ENCODE results near the gene RHOG.
"Not testable (repeated sequence)": the region's sequence is repeated elsewhere in the genome, so short reads cannot be mapped to it uniquely, and the experiment has no call there.

Gene RHOG

GRCh38 chr11:3840870-3841425 is at the start of gene RHOG:
TSS of gene RHOG (minus strand) at chr11:3840959. CDS start at chr11:3828138, 12,821 bp downstream.
- peak in 1 of 2 donors; percentile 97 for DNase-seq (ENCODE audit: low read depth in 2 of 2)

GRCh38 chr11:3890014-3890413 is 49.3 kb upstream of the RHOG start:
- DNase-seq (ENCODE audit: low read depth in 2 of 2), result no peak

- DNase-seq (ENCODE audit: low read depth in 2 of 2), result no peak
These were observed 48.1 kb upstream of the RHOG start for GRCh38 chr11:3888876-3889275.

GRCh38 chr11:3886985-3887384 is 46.2 kb upstream of the RHOG start:
- DNase-seq (ENCODE audit: low read depth in 2 of 2), result no peak

GRCh38 chr11:3885855-3886254 is 45.1 kb upstream of the RHOG start:
- no peak for DNase-seq (ENCODE audit: low read depth in 2 of 2)

GRCh38 chr11:3882655-3883054 is 41.9 kb upstream of the RHOG start:
- DNase-seq (ENCODE audit: low read depth in 2 of 2), result no peak

- DNase-seq (ENCODE audit: low read depth in 2 of 2), result no peak
These were observed 40.0 kb upstream of the RHOG start for GRCh38 chr11:3880724-3881123.

GRCh38 chr11:3879967-3880542 is 39.3 kb upstream of the RHOG start:
- no peak for DNase-seq (ENCODE audit: low read depth in 2 of 2)

- no peak for DNase-seq (ENCODE audit: low read depth in 2 of 2)
These were observed 38.6 kb upstream of the RHOG start for GRCh38 chr11:3879216-3879966.

GRCh38 chr11:3878258-3878584 is 37.5 kb upstream of the RHOG start:
- no peak for DNase-seq (ENCODE audit: low read depth in 2 of 2)

- DNase-seq (ENCODE audit: low read depth in 2 of 2), result no peak
These were observed 36.9 kb upstream of the RHOG start for GRCh38 chr11:3877364-3878257.

GRCh38 chr11:3876613-3877012 is 35.9 kb upstream of the RHOG start:
- DNase-seq (ENCODE audit: low read depth in 2 of 2), result no peak

- no peak for DNase-seq (ENCODE audit: low read depth in 2 of 2)
These were observed 33.1 kb upstream of the RHOG start for GRCh38 chr11:3873712-3874349.

GRCh38 chr11:3867209-3868091 is 26.7 kb upstream of the RHOG start:
- no peak for DNase-seq (ENCODE audit: low read depth in 2 of 2)

GRCh38 chr11:3866836-3867208 is 26.1 kb upstream of the RHOG start:
- no peak for DNase-seq (ENCODE audit: low read depth in 2 of 2)

GRCh38 chr11:3866206-3866605 is 25.4 kb upstream of the RHOG start:
- DNase-seq (ENCODE audit: low read depth in 2 of 2), result no peak

GRCh38 chr11:3865388-3866193 is 24.8 kb upstream of the RHOG start:
- no peak for DNase-seq (ENCODE audit: low read depth in 2 of 2)

- no peak for DNase-seq (ENCODE audit: low read depth in 2 of 2)
These were observed 20.9 kb upstream of the RHOG start for GRCh38 chr11:3861683-3862082.

- DNase-seq (ENCODE audit: low read depth in 2 of 2), result not testable (repeated sequence)
These were observed 20.2 kb upstream of the RHOG start for GRCh38 chr11:3860898-3861393.

- DNase-seq (ENCODE audit: low read depth in 2 of 2), result peak in 1 of 2 donors; percentile 35
These were observed 19.6 kb upstream of the RHOG start for GRCh38 chr11:3860375-3860774.
